Occipital lobe (tissue), 2 donors: Measurements from ENCODE around the gene MSTN. TPM values are rescaled to one million over a fixed set of nuclear protein-coding genes. Genes with fewer than 3 reads are reported as not detected.

ENCODE experiments used
- DNase-seq: peaks from one replicate; lab custom pipeline; 2025; lab: John Stamatoyannopoulos, UW
- total RNA-seq: library from RNA; depleted of rRNA; stranded (reverse); fragments of >200 nt; gene quantifications from one replicate; pipeline ENCODE4 v1.2.3, GENCODE V29; 2014

Gene MSTN
- total RNA-seq, result 0.94 TPM

DNA sequence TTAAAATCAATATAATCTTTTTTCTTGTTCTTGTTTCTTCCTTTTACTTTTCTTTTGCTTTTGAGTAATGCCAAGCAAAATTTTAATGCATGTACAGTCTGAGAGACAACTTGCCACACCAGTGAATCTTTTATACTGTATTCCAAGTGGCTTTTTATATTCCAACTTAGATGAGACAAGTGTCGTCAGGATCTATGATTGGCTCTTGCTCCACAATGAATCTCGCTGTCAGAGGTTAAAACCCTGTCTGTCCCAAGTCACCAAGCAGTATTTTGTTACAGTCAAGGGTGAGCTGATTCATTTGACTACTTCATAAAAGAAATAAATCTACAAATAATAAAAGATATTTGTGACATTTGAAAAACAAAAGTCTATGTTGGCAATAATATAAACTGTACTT is at the start of gene MSTN:
Gene MSTN, minus strand, starts transcription at position 129 of the 400 bp plus-strand sequence. CDS start 133 bp downstream, outside the sequence.
- no peak for DNase-seq

- no peak for DNase-seq
Measured at GRCh38 chr2:190111166-190111565, 48.6 kb upstream of the MSTN start.

GRCh38 chr2:190110699-190111098 is 48.2 kb upstream of the MSTN start:
- DNase-seq, result no peak

DNA sequence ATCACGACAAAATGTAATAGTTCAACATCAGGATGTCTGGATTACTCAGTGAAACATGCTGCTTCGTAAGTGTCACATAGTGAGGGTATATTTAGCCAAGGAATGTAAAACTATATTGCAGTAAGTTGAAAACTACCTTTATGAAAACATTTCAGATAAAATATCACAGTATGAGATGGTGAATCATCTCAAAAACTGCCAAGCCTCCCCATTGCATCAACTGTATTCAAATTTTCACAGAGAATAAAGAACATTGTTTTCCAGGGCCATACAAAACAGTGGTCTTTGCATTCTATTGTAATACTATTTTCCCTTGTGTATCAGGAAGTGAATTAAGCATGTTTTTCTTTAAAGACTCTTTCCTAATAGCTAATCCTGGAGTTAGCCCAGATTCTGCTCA is 47.6 kb upstream of the MSTN start:
- DNase-seq, result no peak

GRCh38 chr2:190107409-190107808 is 44.9 kb upstream of the MSTN start:
- no peak for DNase-seq

DNA sequence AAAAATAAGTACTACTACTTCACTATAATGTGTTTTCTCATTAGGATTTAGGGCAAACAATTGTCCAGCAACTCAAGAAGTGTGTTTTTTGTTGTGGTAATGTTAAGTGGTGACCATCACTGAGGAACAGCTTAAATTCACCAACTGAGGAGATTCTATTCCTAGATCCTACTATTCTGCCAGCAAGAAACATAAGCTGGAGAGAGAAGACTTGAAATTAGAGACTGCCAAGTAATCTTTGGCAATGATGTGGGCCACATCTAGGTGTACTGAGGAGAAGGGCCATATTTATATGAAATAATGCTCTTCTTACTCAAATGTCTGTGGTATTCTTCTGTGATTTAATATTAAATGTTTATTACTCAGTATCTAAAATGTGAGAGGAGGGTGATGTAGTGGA is 44.3 kb upstream of the MSTN start:
- no peak for DNase-seq

GRCh38 chr2:190105554-190105953 is 43.0 kb upstream of the MSTN start:
- DNase-seq, result no peak

DNA sequence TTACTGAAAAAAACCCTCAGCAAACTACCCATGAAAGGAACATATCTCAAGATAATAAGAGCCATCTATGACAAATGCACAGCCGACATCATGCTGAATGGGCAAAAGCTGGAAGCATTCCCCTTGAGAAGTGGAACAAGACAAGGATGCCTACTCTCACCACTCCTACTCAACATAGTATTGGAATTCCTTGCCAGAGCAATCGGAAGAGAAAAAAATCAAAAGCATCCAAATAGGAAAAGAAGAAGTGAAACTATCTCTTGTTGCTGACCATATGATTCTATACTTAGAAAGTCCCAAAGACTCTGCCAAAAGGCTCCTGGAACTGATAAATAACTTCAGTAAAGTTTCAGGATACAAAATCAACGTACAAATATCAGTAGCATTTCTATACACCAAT is 40.6 kb upstream of the MSTN start:
- DNase-seq, result no peak

- no peak for DNase-seq
Measured at GRCh38 chr2:190099890-190100697, 37.6 kb upstream of the MSTN start.

GRCh38 chr2:190098851-190099250 is 36.3 kb upstream of the MSTN start:
- DNase-seq, result no peak

GRCh38 chr2:190097115-190097514 is 34.6 kb upstream of the MSTN start:
- no peak for DNase-seq

- no peak for DNase-seq
Measured at GRCh38 chr2:190094316-190094871, 31.9 kb upstream of the MSTN start.

GRCh38 chr2:190093793-190094192 is 31.3 kb upstream of the MSTN start:
- DNase-seq, result no peak

DNA sequence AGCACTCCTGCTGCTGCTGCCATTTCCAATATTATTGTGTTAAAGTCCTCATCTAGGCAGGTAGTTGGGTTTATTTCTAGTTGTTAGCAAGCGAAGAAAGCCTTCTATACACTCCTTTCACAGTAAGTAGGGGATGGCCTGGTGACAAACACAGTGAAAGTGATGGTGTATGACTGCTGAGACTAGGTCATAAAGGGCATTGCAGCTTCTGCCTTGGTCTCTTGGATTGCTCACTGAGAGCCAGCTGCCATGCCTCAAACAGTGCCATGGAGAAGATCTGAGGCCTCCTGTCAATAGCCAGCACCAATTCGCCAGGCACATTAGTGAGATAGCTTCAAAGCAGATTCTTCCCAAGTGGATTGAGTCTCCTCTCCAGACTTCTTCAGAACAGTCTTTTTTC is 27.6 kb upstream of the MSTN start:
- no peak for DNase-seq

GRCh38 chr2:190088917-190089316 is 26.4 kb upstream of the MSTN start:
- peak; percentile 1 for DNase-seq

DNA sequence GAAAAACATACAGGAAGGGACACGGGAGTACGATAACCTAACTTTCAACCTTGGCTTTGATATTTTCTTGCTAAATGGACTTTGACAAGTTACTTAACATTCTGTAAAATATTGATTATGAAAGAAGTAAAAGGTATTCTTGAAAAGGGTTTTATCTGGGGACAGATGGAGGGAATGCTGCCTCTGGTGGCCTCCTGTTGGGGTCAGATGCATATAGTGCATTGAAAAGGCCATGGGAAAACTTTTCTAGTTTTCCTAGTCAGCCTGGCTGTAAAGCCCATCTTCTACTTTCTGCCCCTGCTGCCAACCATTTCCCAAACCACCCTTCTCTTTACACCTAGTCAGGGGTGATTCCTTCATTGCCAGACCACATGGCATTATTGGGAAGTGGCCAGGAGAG is 22.2 kb upstream of the MSTN start:
- no peak for DNase-seq

- no peak for DNase-seq
Measured at GRCh38 chr2:190082118-190082517, 19.6 kb upstream of the MSTN start.

GRCh38 chr2:190080527-190081049 is 18.1 kb upstream of the MSTN start:
- no peak for DNase-seq

DNA sequence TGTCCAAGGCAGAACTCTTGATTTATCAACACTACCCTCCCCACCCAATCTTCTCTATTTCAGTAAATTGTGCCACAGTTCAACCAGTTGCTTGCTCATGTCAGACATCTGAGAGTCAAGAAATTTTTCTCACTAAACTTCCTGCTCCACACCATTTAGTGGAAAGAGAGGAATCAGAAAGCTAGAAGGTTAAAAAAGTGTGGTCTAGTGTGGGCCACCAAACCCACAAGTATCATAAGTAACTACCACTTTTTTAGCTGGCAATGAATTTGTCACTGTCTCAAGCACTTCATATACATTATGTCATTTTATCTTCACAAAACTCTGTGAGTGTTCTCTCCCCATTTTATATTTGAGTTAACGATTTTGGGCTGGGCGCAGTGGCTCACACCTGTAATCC is 16.6 kb upstream of the MSTN start:
- DNase-seq, result no peak

DNA sequence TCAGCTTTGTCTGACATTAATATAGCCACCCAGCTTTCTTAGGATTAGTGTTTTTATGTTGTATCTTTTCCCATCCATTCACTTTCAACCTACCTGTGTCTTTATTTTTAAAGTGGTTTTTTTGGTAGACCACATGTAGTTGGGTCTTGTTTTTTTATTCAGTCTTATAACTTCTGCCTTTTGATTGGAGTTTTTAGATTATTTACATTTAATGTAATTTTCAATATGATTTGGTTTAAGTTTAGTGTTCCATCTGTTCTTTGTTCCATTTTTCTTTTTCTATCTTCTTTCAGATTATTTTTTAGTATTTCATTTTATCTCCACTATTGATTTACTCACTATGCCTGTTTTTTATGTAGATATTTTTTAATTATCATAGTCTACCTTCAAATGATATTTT is 13.1 kb upstream of the MSTN start:
- no peak for DNase-seq

- DNase-seq, result no peak
Measured at GRCh38 chr2:190069936-190070696, 7.6 kb upstream of the MSTN start.

DNA sequence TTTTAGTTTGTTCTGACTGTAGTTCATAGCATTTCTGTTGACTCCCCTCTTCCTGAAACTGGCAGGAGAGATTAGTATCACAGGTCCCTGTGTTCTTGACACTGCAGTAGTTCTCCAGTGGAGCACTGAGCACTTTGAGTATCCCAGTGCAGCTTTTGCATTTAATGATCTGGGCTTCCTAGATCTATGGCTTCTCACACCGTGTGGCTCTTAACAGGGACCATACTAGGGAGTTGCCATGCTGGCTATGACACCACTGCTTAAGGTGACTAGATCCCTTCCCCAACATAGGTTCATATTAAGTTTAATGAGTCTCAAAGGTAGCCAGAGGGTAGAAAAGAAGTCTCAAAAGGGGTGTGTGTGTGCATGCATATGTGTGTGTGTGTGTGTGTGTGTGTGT is 6.2 kb upstream of the MSTN start:
- DNase-seq, result no peak
